Mesendoderm (in vitro differentiated cells): ENCODE measurements around the gene PEX14.

Experiments
- DNase-seq: peaks from one replicate; pipeline ENCODE4 v3.0.0; 2013
- H2AK5ac ChIP-seq: 2 replicates; pipeline ENCODE4 v1.6.1; 2013; ENCODE audit warnings: low read length, inconsistent platforms
- H2BK120ac ChIP-seq: 2 replicates; pipeline ENCODE4 v1.6.1; 2013; ENCODE audit warnings: low read depth, mild to moderate bottlenecking, low read length, moderate library complexity, mixed read lengths
- H2BK15ac ChIP-seq: replicated peaks from 2 replicates; pipeline ENCODE4 v1.6.1; 2013; ENCODE audit warnings: low read depth, mild to moderate bottlenecking, moderate library complexity
- H2BK5ac ChIP-seq: 2 replicates; pipeline ENCODE4 v1.6.1; 2013; ENCODE audit warnings: low read length, inconsistent platforms
- H3K18ac ChIP-seq: 2 replicates; pipeline ENCODE4 v1.6.1; 2013; ENCODE audit warnings: mild to moderate bottlenecking, low read length, mixed read lengths
- H3K23ac ChIP-seq: one replicate; pipeline ENCODE4 v1.6.1; 2013; ENCODE audit warnings: low read length
- H3K27ac ChIP-seq: 2 replicates; pipeline ENCODE4 v1.5.1; 2013; ENCODE audit warnings: low read depth, mild to moderate bottlenecking, inconsistent platforms, low read length, moderate library complexity
- H3K27me3 ChIP-seq: 2 replicates; pipeline ENCODE4 v1.6.1; 2013; ENCODE audit warnings: low read length, control low read depth, mild to moderate bottlenecking, inconsistent platforms; ENCODE audit not compliant: insufficient read depth, poor library complexity
- H3K36me3 ChIP-seq: 2 replicates; pipeline ENCODE4 v1.6.1; 2013; ENCODE audit warnings: low read length, inconsistent platforms; ENCODE audit not compliant: control insufficient read depth, insufficient read depth
- H3K4ac ChIP-seq: one replicate; pipeline ENCODE4 v1.6.1; 2013; ENCODE audit warnings: low read depth, mild to moderate bottlenecking, low read length, moderate library complexity
- H3K4me1 ChIP-seq: 2 replicates; pipeline ENCODE4 v1.6.1; 2013; ENCODE audit warnings: low read depth, low read length, inconsistent platforms; ENCODE audit not compliant: control insufficient read depth
- H3K4me2 ChIP-seq: 2 replicates; pipeline ENCODE4 v1.6.1; 2013; ENCODE audit warnings: low read length
- H3K4me3 ChIP-seq: 2 replicates; pipeline ENCODE4 v1.5.1; 2013; ENCODE audit warnings: mild to moderate bottlenecking, low read length
- H3K56ac ChIP-seq: one replicate; pipeline ENCODE4 v1.6.1; 2013; ENCODE audit warnings: low read length
- H3K79me1 ChIP-seq: 2 replicates; pipeline ENCODE4 v1.6.1; 2013; ENCODE audit warnings: low read length, inconsistent platforms
- H3K79me2 ChIP-seq: 2 replicates; pipeline ENCODE4 v1.6.1; 2013; ENCODE audit warnings: mild to moderate bottlenecking, low read length; ENCODE audit not compliant: control insufficient read depth, insufficient read depth
- H3K9ac ChIP-seq: 2 replicates; pipeline ENCODE4 v1.6.1; 2013; ENCODE audit warnings: low read length, inconsistent platforms
- H4K5ac ChIP-seq: one replicate; pipeline ENCODE4 v1.6.1; 2013; ENCODE audit warnings: low read length
- H4K8ac ChIP-seq: one replicate; pipeline ENCODE4 v1.6.1; 2013; ENCODE audit warnings: low read depth, mild to moderate bottlenecking, control low read depth, low read length, moderate library complexity
- WGBS: extraction: QIAGEN DNeasy Blood & Tissue Kit; methylation state at CpG from one replicate; pipeline ENCODE4 v1.1.7; 2013; ENCODE audit warnings: low lambda C conversion rate, missing lambda C conversion rate; ENCODE audit not compliant: insufficient coverage; ENCODE audit errors: extremely low coverage; 5-methylcytosine and 5-hydroxymethylcytosine counted together

The PEX14 gene

DNA sequence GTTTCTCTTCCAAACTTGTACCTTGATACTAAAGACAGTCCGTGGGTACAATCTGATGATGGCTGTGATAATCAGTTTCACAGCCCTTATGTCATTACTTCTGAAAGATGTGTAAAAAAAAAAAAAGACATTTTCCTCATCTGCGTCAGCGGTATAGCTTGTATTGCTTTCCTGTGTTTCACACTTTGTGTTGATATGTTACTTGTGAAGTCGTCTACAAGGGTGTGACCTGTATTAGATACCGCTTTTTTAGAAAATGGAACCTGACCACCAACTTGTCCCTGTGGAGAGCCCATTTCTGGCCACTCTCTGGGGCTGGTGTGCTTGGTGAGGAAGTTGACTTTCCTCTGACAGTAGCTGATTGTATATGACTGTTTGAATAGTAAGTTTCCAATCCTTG, 50.5 kb downstream of the PEX14 start:
- H2BK120ac ChIP-seq: no peak overlapping the region
- H2BK5ac ChIP-seq: no peak overlapping the region
- peaks cover 5% of the 10 kb centered on the region for H3K79me1 ChIP-seq
- no peak overlapping the region for H3K4ac ChIP-seq
- H3K56ac ChIP-seq: no peak overlapping the region
- H3K36me3 ChIP-seq: no peaks in the 10 kb centered on the region
- H3K4me2 ChIP-seq: no peak overlapping the region
- H3K4me1 ChIP-seq: peaks cover 12% of the 10 kb centered on the region
- H2AK5ac ChIP-seq: no peak overlapping the region
- H3K4me3 ChIP-seq: no peak overlapping the region
- H2BK15ac ChIP-seq: no peak overlapping the region
- no peaks in the 10 kb centered on the region for H3K27me3 ChIP-seq
- peaks cover 1% of the 10 kb centered on the region for H3K79me2 ChIP-seq
- H3K23ac ChIP-seq: no peak overlapping the region
- H3K27ac ChIP-seq: no peak overlapping the region
- H3K9ac ChIP-seq: no peak overlapping the region
- no peak overlapping the region for H3K18ac ChIP-seq
- H4K8ac ChIP-seq: no peak overlapping the region
- no CpG with 5 or more reads among the region's 5 CpGs for WGBS
- H4K5ac ChIP-seq: no peak overlapping the region
- DNase-seq: no peak

DNA sequence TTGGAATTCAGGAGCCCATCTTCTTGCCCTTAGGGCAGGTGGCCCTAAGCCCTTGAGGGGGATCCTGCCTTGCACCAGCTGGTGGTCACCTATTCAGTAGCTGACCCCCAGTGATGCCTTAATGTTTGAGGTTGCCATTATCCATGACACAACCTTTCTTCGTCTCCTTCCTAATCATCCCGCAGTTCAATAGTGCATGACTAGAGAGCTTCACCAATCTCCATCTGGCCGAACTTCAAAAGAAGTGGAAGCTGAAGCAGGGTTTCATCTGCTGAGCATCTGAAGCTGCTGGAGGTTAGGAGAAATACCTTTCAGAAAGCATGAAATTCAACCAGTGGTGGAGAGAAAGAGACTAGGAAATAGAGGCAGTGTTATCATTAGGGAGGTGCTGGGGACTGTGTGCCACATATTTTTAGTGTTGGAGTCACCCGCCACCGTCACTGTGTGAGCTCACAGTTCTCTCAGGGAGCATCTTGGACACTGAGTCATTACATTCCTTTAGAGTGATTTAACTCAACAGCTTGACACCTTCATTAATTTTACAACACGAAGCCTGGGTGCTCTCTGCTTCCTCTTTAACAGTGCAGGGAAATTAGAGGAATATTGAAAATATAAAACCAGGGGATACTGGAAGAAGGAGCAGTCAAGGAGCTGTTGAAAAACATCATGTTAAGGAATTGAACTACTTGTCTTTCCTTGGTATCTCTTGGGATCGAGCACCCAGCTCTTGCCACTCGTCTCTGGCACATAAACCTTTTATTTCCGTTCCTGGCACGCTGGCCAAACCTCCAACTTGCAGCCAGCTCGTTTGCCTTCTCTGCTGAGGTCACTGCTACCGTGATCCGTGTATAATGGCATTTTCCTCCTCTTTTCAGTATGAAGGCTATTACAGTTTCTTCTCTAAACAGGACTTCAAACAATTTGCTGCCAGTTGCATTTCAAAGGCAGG, 53.6 kb downstream of the PEX14 start:
- peaks cover 4% of the 10 kb centered on the region for H3K79me2 ChIP-seq
- H3K36me3 ChIP-seq: no peaks in the 10 kb centered on the region
- H3K23ac ChIP-seq: peak overlapping the region; percentile 83
- peaks cover 8% of the 10 kb centered on the region for H3K79me1 ChIP-seq
- peak overlapping the region; percentile 76 for H3K27ac ChIP-seq
- H3K27me3 ChIP-seq: no peaks in the 10 kb centered on the region
- peak; percentile 94 for DNase-seq
- no CpG with 5 or more reads among the region's 13 CpGs for WGBS
- H3K4me2 ChIP-seq: peak overlapping the region; percentile 13
- no peak overlapping the region for H2BK120ac ChIP-seq
- H3K4me1 ChIP-seq: peaks cover 24% of the 10 kb centered on the region
- H4K5ac ChIP-seq: no peak overlapping the region
- peak overlapping the region; percentile 93 for H2BK5ac ChIP-seq
- H4K8ac ChIP-seq: no peak overlapping the region
- no peak overlapping the region for H3K4ac ChIP-seq
- H3K9ac ChIP-seq: peak overlapping the region; percentile 36
- H2AK5ac ChIP-seq: no peak overlapping the region
- peak overlapping the region; percentile 68 for H3K56ac ChIP-seq
- no peak overlapping the region for H2BK15ac ChIP-seq
- H3K4me3 ChIP-seq: no peak overlapping the region
- H3K18ac ChIP-seq: peak overlapping the region; percentile 71

GRCh38 chr1:10529091-10529490, 54.3 kb downstream of the PEX14 start:
- H3K18ac ChIP-seq: peak overlapping the region; percentile 71
- H3K9ac ChIP-seq: peak overlapping the region; percentile 36
- peak; percentile 53 for DNase-seq
- H4K8ac ChIP-seq: no peak overlapping the region
- no peak overlapping the region for H3K4ac ChIP-seq
- H3K36me3 ChIP-seq: no peaks in the 10 kb centered on the region
- H3K4me2 ChIP-seq: no peak overlapping the region
- H3K56ac ChIP-seq: peak overlapping the region; percentile 68
- H3K4me1 ChIP-seq: peaks cover 24% of the 10 kb centered on the region
- H2BK5ac ChIP-seq: no peak overlapping the region
- no peak overlapping the region for H4K5ac ChIP-seq
- H3K79me2 ChIP-seq: peaks cover 4% of the 10 kb centered on the region
- H2BK120ac ChIP-seq: no peak overlapping the region
- H2AK5ac ChIP-seq: no peak overlapping the region
- H3K23ac ChIP-seq: no peak overlapping the region
- no CpG with 5 or more reads among the region's 12 CpGs for WGBS
- peaks cover 8% of the 10 kb centered on the region for H3K79me1 ChIP-seq
- H3K27ac ChIP-seq: peak overlapping the region; percentile 76
- no peak overlapping the region for H3K4me3 ChIP-seq
- H3K27me3 ChIP-seq: no peaks in the 10 kb centered on the region
- H2BK15ac ChIP-seq: no peak overlapping the region

- Histone ChIP-seq H2BK120ac (no peak overlapping the region), H3K79me2 (peaks cover 5% of the 10 kb centered on the region), H3K4me3 (no peak overlapping the region), H3K4me1 (peaks cover 24% of the 10 kb centered on the region), H2BK5ac (no peak overlapping the region), H3K27ac (no peak overlapping the region), H3K36me3 (no peaks in the 10 kb centered on the region), H3K4ac (no peak overlapping the region), H3K27me3 (no peaks in the 10 kb centered on the region), H2AK5ac (no peak overlapping the region), H3K23ac (no peak overlapping the region), H3K56ac (peak overlapping the region; percentile 19), H3K18ac (no peak overlapping the region), H2BK15ac (no peak overlapping the region), H4K5ac (no peak overlapping the region), H4K8ac (no peak overlapping the region), H3K9ac (no peak overlapping the region), H3K4me2 (no peak overlapping the region), H3K79me1 (peaks cover 9% of the 10 kb centered on the region)
- WGBS: no CpG with 5 or more reads among the region's 3 CpGs
- DNase-seq: peak; percentile 87
Measured at GRCh38 chr1:10529765-10530164, 55.0 kb downstream of the PEX14 start.

- no CpG with 5 or more reads among the region's 20 CpGs for WGBS
- H4K5ac ChIP-seq: no peak overlapping the region
- peak overlapping the region; percentile 6 for H3K4ac ChIP-seq
- H3K27ac ChIP-seq: peak overlapping the region; percentile 62
- peaks cover 6% of the 10 kb centered on the region for H3K79me1 ChIP-seq
- peaks cover 24% of the 10 kb centered on the region for H3K4me1 ChIP-seq
- H3K56ac ChIP-seq: peak overlapping the region; percentile 80
- H3K9ac ChIP-seq: peak overlapping the region; percentile 60
- DNase-seq: peak; percentile 89
- no peak overlapping the region for H2BK120ac ChIP-seq
- peaks cover 4% of the 10 kb centered on the region for H3K79me2 ChIP-seq
- no peak overlapping the region for H4K8ac ChIP-seq
- H2BK15ac ChIP-seq: no peak overlapping the region
- no peak overlapping the region for H3K4me3 ChIP-seq
- no peak overlapping the region for H2AK5ac ChIP-seq
- peak overlapping the region; percentile 65 for H2BK5ac ChIP-seq
- H3K18ac ChIP-seq: peak overlapping the region; percentile 75
- H3K23ac ChIP-seq: no peak overlapping the region
- peak overlapping the region; percentile 45 for H3K4me2 ChIP-seq
- H3K36me3 ChIP-seq: no peaks in the 10 kb centered on the region
- H3K27me3 ChIP-seq: no peaks in the 10 kb centered on the region
Measured at GRCh38 chr1:10530281-10530740, 55.6 kb downstream of the PEX14 start.
